AG04450 (cell line): ENCODE data around the gene KCND2. TPM values are rescaled to one million over a fixed set of nuclear protein-coding genes. Genes with fewer than 3 reads are reported as not detected.

ENCODE experiments used
- CTCF ChIA-PET: fragments of 300-600, 350-600 bp; formaldehyde crosslinking; extraction: SDS; loops from one replicate; lab custom pipeline; 2022; ENCODE audit warnings: antibody characterized with exemption, inconsistent platforms; lab: Charles Lee
- POLR2A ChIA-PET: fragments of 350-600 bp; formaldehyde crosslinking; extraction: SDS; loops from one replicate; lab custom pipeline; 2021; ENCODE audit warnings: antibody characterized with exemption, inconsistent platforms; lab: Yijun Ruan, JAX
- DNase-seq: peaks from one replicate; pipeline ENCODE4 v3.0.0-alpha.2; 2011; ENCODE audit warnings: low read depth, low spot score
- H3K27ac ChIP-seq: one replicate; pipeline ENCODE4 v1.5.1; 2012; ENCODE audit warnings: low read depth, low read length, control low read depth
- H3K27me3 ChIP-seq: one replicate; pipeline ENCODE4 v1.6.0; 2012; ENCODE audit warnings: low read length; ENCODE audit not compliant: control insufficient read depth, insufficient read depth
- H3K4me3 ChIP-seq: 2 replicates; pipeline ENCODE4 v1.5.1; 2011; ENCODE audit warnings: mild to moderate bottlenecking, low read depth, low read length, control low read depth
- H3K9me3 ChIP-seq: 2 replicates; pipeline ENCODE4 v1.5.1; 2012; ENCODE audit warnings: low read length; ENCODE audit not compliant: control insufficient read depth, insufficient read depth
- polyA plus RNA-seq: library from polyadenylated mRNA; depleted of rRNA; stranded (reverse); fragments of >200 nt; gene quantifications from 2 replicates; pipeline ENCODE4 v1.2.3, GENCODE V29; 2011
- TF ChIP-seq, protein P1 (sequence below): IDR thresholded peaks from 2 replicates; pipeline ENCODE4 v1.5.1; 2011; ENCODE audit warnings: low read depth, low read length, control low read depth, inconsistent platforms

KCND2 gene
- polyA plus RNA-seq, 1 experiment: 0.12 TPM

DNA sequence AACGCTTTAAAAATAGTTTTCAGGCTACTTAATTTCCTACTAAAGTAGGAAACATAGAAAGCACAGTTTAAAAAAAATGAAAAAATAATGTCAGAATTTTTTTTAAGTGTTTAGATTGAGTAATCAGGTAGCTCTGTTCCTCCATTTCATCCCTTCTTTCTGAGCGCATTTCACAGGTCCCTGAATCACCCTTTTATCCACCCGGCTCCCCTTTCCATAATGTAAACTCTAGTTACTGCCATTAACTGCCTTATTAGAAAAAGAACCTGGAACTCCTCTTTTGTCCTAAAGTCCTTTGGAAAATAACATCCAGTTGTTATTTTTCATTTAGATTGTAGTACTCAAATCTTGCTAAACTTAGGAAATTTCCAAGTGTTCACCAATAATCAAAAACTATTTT is 5.8 kb downstream of the KCND2 start:
- peaks cover 2% of the 10 kb centered on the region for H3K27me3 ChIP-seq
- H3K9me3 ChIP-seq: peaks cover 8% of the 10 kb centered on the region; the same call in 1 of the 2 replicates
- H3K27ac ChIP-seq: no peak overlapping the region
- no peak for DNase-seq
- H3K4me3 ChIP-seq: no peak overlapping the region
- CTCF ChIA-PET: no interaction called here
- POLR2A ChIA-PET: no interaction called here
- TF ChIP-seq, protein P1, sequence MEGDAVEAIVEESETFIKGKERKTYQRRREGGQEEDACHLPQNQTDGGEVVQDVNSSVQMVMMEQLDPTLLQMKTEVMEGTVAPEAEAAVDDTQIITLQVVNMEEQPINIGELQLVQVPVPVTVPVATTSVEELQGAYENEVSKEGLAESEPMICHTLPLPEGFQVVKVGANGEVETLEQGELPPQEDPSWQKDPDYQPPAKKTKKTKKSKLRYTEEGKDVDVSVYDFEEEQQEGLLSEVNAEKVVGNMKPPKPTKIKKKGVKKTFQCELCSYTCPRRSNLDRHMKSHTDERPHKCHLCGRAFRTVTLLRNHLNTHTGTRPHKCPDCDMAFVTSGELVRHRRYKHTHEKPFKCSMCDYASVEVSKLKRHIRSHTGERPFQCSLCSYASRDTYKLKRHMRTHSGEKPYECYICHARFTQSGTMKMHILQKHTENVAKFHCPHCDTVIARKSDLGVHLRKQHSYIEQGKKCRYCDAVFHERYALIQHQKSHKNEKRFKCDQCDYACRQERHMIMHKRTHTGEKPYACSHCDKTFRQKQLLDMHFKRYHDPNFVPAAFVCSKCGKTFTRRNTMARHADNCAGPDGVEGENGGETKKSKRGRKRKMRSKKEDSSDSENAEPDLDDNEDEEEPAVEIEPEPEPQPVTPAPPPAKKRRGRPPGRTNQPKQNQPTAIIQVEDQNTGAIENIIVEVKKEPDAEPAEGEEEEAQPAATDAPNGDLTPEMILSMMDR: no peak

GRCh38 chr7:120280743-120281142 is 7.8 kb downstream of the KCND2 start:
- TF ChIP-seq, protein P1: no peak
- H3K4me3 ChIP-seq: no peak overlapping the region
- H3K27me3 ChIP-seq: no peaks in the 10 kb centered on the region
- H3K9me3 ChIP-seq: no peaks in the 10 kb centered on the region
- ChIA-PET POLR2A (no interaction called here), CTCF (no interaction called here)
- DNase-seq: no peak
- no peak overlapping the region for H3K27ac ChIP-seq

DNA sequence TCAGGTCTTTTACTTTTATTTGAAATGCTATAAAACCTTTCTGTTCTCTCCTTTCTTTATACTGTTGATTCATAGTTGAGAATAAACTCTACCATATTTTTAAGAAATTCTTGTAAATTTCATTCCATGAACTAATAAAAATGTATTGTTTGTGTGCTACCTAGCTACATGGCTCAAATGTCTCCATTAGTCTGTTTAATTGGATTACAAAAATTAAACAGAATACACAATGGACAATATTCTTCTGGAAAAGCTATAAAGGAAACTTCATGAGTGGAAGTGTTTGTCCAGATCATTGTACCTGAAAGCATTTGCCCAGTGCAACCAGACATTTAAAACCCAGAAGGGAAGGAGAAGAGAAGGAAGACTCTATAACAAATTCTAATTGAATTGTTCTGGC is 20.1 kb downstream of the KCND2 start:
- no peak overlapping the region for H3K4me3 ChIP-seq
- no peak overlapping the region for H3K27ac ChIP-seq
- no peaks in the 10 kb centered on the region for H3K9me3 ChIP-seq
- TF ChIP-seq, protein P1: no peak
- ChIA-PET CTCF (no interaction called here), POLR2A (no interaction called here)
- H3K27me3 ChIP-seq: no peaks in the 10 kb centered on the region
- DNase-seq: no peak

GRCh38 chr7:120302190-120302589 is 29.2 kb downstream of the KCND2 start:
- H3K27ac ChIP-seq: no peak overlapping the region
- H3K4me3 ChIP-seq: no peak overlapping the region
- no peak for DNase-seq
- TF ChIP-seq, protein P1: no peak
- H3K9me3 ChIP-seq: no peaks in the 10 kb centered on the region
- ChIA-PET POLR2A (no interaction called here), CTCF (no interaction called here)
- H3K27me3 ChIP-seq: no peaks in the 10 kb centered on the region

- CTCF ChIA-PET: no interaction called here
- no peaks in the 10 kb centered on the region for H3K9me3 ChIP-seq
- no peak overlapping the region for H3K27ac ChIP-seq
- POLR2A ChIA-PET: no interaction called here
- H3K4me3 ChIP-seq: no peak overlapping the region
- TF ChIP-seq, protein P1: no peak
- no peaks in the 10 kb centered on the region for H3K27me3 ChIP-seq
- no peak for DNase-seq
These were observed 30.1 kb downstream of the KCND2 start for GRCh38 chr7:120303105-120303504.
